K562 (cell line): Measurements from ENCODE around the gene S100A6. TPM values are rescaled to one million over a fixed set of nuclear protein-coding genes. Genes with fewer than 3 reads are reported as not detected.

Experiments
- ATAC-seq: fragments of 200-7000 bp; cut with Tn5 transposase; 3 replicates; pipeline ENCODE4 v1.9.1; 2020; ENCODE audit warnings: moderate library complexity
- BruUV-seq: library from RNA; stranded (reverse); fragments of 400-500 nt; replicated peaks from 2 replicates; lab custom pipeline; 2021; lab: Mats Ljungman, UMichigan
- CTCF ChIA-PET: fragments of 300-600 bp; formaldehyde crosslinking; extraction: SDS; loops from one replicate; lab custom pipeline; 2021; ENCODE audit warnings: low intra/inter-chr PET ratio; lab: Yijun Ruan, JAX
- POLR2A ChIA-PET: fragments of 300-600, 350-650 bp; sonication (Branson Sonifier 250); formaldehyde crosslinking; extraction: SDS; loops from one replicate; lab custom pipeline; 2021; ENCODE audit warnings: antibody characterized with exemption, inconsistent platforms; lab: Yijun Ruan, JAX
- DNase-seq, 4 experiments: peaks; one replicate each; pipeline versions ENCODE4 v3.0.0 to v3.0.0-alpha.2; 2011 to 2018; ENCODE audit warnings: low spot score in 3 of 4, mixed read lengths in 3 of 4; ENCODE audit errors: extremely low read depth in 1 of 4
- FAIRE-seq: peaks from 2 replicates; lab custom pipeline; 2011; peaks lifted over from hg19 to GRCh38; lab: Jason Lieb, UNC
- H2AFZ ChIP-seq: 2 replicates; pipeline ENCODE4 v1.6.0; 2011; ENCODE audit warnings: low read depth, low read length, control low read depth, inconsistent platforms
- H3K27ac ChIP-seq: fragments of 200-600 bp; 3 replicates; pipeline ENCODE4 v1.8.0; 2011; ENCODE audit warnings: low read depth, mild to moderate bottlenecking, control low read depth, inconsistent platforms, low read length, moderate library complexity, mixed read lengths; ENCODE audit errors: extremely low read depth
- H3K27me3 ChIP-seq, 2 experiments: fragments of 300-600 bp in 1 of 2; 2 replicates in 1 of 2; 3 replicates in 1 of 2; pipeline versions ENCODE4 v1.6.0 to v1.8.0; 2011; ENCODE audit warnings: inconsistent platforms in 2 of 2, low read length in 2 of 2, mild to moderate bottlenecking in 1 of 2, mixed read lengths in 1 of 2, moderate library complexity in 1 of 2; ENCODE audit not compliant: control insufficient read depth in 2 of 2, insufficient read depth in 2 of 2
- H3K36me3 ChIP-seq: fragments of 300-600 bp; 3 replicates; pipeline ENCODE4 v1.8.0; 2011; ENCODE audit warnings: mild to moderate bottlenecking, low read length, inconsistent platforms; ENCODE audit not compliant: control insufficient read depth, insufficient read depth
- H3K4me1 ChIP-seq, 2 experiments: fragments of 200-600 bp in 1 of 2; replicated peaks in 1 of 2; 2 replicates in 1 of 2; 3 replicates in 1 of 2; pipeline versions ENCODE4 v1.5.1 to v1.8.0; 2011; ENCODE audit warnings: inconsistent platforms in 2 of 2, low read length in 2 of 2, mild to moderate bottlenecking in 1 of 2, mixed read lengths in 1 of 2, moderate library complexity in 1 of 2; ENCODE audit not compliant: control insufficient read depth in 2 of 2, insufficient read depth in 2 of 2
- H3K4me2 ChIP-seq: 2 replicates; pipeline ENCODE4 v1.6.1; 2011; ENCODE audit warnings: low read length, control low read depth, inconsistent platforms, mixed read lengths; ENCODE audit not compliant: insufficient read depth
- H3K4me3 ChIP-seq: fragments of 200-600 bp; sonication (generic), shearing (Covaris generic); 2 replicates; pipeline ENCODE4 v1.5.1; 2016; ENCODE audit warnings: control low read depth, inconsistent platforms
- H3K79me2 ChIP-seq: fragments of 200-600 bp; 3 replicates; pipeline ENCODE4 v1.8.0; 2011; ENCODE audit warnings: low read length, inconsistent platforms; ENCODE audit not compliant: control insufficient read depth, insufficient read depth
- H3K9ac ChIP-seq, 2 experiments: 2 replicates each; pipeline versions ENCODE4 v1.6.0 to v1.6.1; 2011; ENCODE audit warnings: low read depth in 2 of 2, low read length in 2 of 2, control low read depth in 1 of 2, inconsistent platforms in 1 of 2, mild to moderate bottlenecking in 1 of 2, mixed read lengths in 1 of 2; ENCODE audit not compliant: insufficient read depth in 1 of 2
- H3K9me1 ChIP-seq: one replicate; pipeline ENCODE4 v1.6.0; 2011; ENCODE audit warnings: inconsistent platforms, mild to moderate bottlenecking, low read length, moderate library complexity; ENCODE audit not compliant: control insufficient read depth, insufficient read depth
- H3K9me3 ChIP-seq: replicated peaks from 2 replicates; pipeline ENCODE4 v1.5.1; 2011; ENCODE audit warnings: low read depth, low read length, inconsistent platforms; ENCODE audit not compliant: control insufficient read depth, insufficient read depth
- H4K20me1 ChIP-seq: replicated peaks from 2 replicates; pipeline ENCODE4 v1.6.1; 2011; ENCODE audit warnings: low read length, inconsistent platforms, mixed read lengths; ENCODE audit not compliant: control insufficient read depth, insufficient read depth
- IFI16 ChIP-seq: fragments of 250-450 bp; sonication (Bioruptor Pico); IDR thresholded peaks from 2 replicates; pipeline ENCODE4 v2.1.2; 2022; ENCODE audit warnings: mild to moderate bottlenecking, inconsistent platforms
- KLF1 ChIP-seq: fragments of 450-650 bp; IDR thresholded peaks from 2 replicates; pipeline ENCODE4 v1.6.1; 2016; ENCODE audit warnings: missing genetic modification characterization, missing compliant biosample characterization
- NCOR1 ChIP-seq: fragments of 450-650 bp; IDR thresholded peaks from 2 replicates; pipeline ENCODE4 v1.6.1; 2016; ENCODE audit warnings: mild to moderate bottlenecking, moderate library complexity
- SAP30 ChIP-seq: fragments of 200-600 bp; sonication (generic); IDR thresholded peaks from 2 replicates; pipeline ENCODE4 v1.6.1; 2012; ENCODE audit warnings: borderline replicate concordance, low read depth, mild to moderate bottlenecking, moderate library complexity, low read length, control low read depth, inconsistent platforms; ENCODE audit not compliant: insufficient read depth, poor library complexity, severe bottlenecking
- TGIF2 ChIP-seq: sonication (generic); formaldehyde crosslinking; IDR thresholded peaks from 2 replicates; pipeline ENCODE4 v1.8.1; 2022; ENCODE audit warnings: mild to moderate bottlenecking, missing genetic modification reagents, moderate library complexity
- ZBTB1 ChIP-seq: sonication (generic); formaldehyde crosslinking; IDR thresholded peaks from 2 replicates; pipeline ENCODE4 v1.8.1; 2023; ENCODE audit warnings: missing genetic modification reagents, low read depth, mild to moderate bottlenecking, borderline replicate concordance
- WGBS: fragments of 100-300 bp; shearing (Covaris generic); methylation state at CpG from one replicate; pipeline ENCODE4 v1.1.6; 2016; ENCODE audit warnings: low coverage, mixed read lengths; ENCODE audit not compliant: insufficient coverage; ENCODE audit errors: missing lambda C conversion rate; 5-methylcytosine and 5-hydroxymethylcytosine counted together
- in situ Hi-C: fragments of 300-500 bp; cut with MboI; formaldehyde crosslinking; loops from 4 replicates; pipeline ENCODE4 v1.15.0; 2018; ENCODE audit warnings: inconsistent platforms, mixed read lengths
- intact Hi-C: fragments of 100-400 bp; cut with micrococcal nuclease; formaldehyde crosslinking; loops from 2 replicates; pipeline ENCODE4 v1.14.2; 2022
- polyA plus RNA-seq, 8 experiments: library from polyadenylated mRNA; depleted of rRNA in 4 of 8; stranded (reverse) in 5 of 8; unstranded in 3 of 8; fragments of >200 nt; fragmentation: Nextera tagmentation in 2 of 8; fragmentation: Illumina TruSeq in 1 of 8; extraction: Ambion mirVana in 2 of 8; extraction: Trizol in 1 of 8; gene quantifications; 2 replicates each; pipeline versions ENCODE4 v1.2.1 to v1.2.3, GENCODE V29; 2011 to 2014; ENCODE audit warnings: inconsistent platforms in 1 of 8, missing spikeins in 1 of 8
- total RNA-seq, 7 experiments: library from RNA; depleted of rRNA in 6 of 7; stranded (reverse); fragments of >200 nt in 6 of 7; fragmentation: Illumina TruSeq in 2 of 7; extraction: Trizol in 2 of 7; gene quantifications; 2 replicates each; pipeline versions ENCODE4 v1.2.1 to v1.2.3, GENCODE V29; 2011 to 2021; ENCODE audit warnings: low replicate concordance in 1 of 7
- TF ChIP-seq, protein P1 (sequence below), 2 experiments: fragments of 450-650 bp in 1 of 2; sonication (generic) in 1 of 2; formaldehyde crosslinking in 1 of 2; IDR thresholded peaks; 2 replicates each; pipeline versions ENCODE4 v1.7.1 to v1.9.0; 2016 to 2022; ENCODE audit warnings: inconsistent platforms in 1 of 2, mild to moderate bottlenecking in 1 of 2, missing genetic modification reagents in 1 of 2

Gene S100A6
- total and polyA plus RNA-seq, 9 of the 15 experiments (the other 6 are each of a cell fraction or from before 2014, with no cell fraction given): 9.8 to 66.5 (median 23.2) TPM

DNA sequence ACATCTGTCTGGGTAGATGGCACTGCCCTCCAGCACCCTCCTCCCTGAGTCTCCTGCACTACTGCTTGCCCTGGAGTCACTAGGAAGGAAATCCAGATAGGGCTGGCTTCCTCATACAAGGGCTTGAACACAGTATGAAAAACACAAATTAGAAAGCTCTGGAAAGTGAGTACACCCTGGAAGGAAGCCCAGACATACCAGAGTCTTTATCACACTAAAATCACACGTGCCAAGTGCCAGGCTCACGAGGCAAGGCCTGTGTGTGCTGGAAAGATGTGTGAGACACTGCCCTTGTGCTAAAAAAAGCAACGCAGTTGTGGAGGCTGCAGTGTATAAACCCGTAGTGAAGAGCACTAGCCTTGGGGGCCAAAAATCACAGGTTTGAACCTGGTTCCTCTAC lies 47.1 kb downstream of the S100A6 start:
- DNase-seq (no peak), FAIRE-seq (no peak), ATAC-seq (no peak)
- Histone ChIP-seq H3K4me1 (no peaks in the 10 kb centered on the region), H3K9me1 (peaks cover 3% of the 10 kb centered on the region), H3K27me3 (peaks cover 10 to 42% of the 10 kb centered on the region in 2 experiments; a peak in 4 of 5 replicates), H2AFZ (no peak overlapping the region), H3K27ac (no peak overlapping the region), H4K20me1 (no peaks in the 10 kb centered on the region), H3K9ac (no peak overlapping the region), H3K36me3 (no peaks in the 10 kb centered on the region), H3K79me2 (no peaks in the 10 kb centered on the region), H3K9me3 (no peaks in the 10 kb centered on the region)
- POLR2A ChIA-PET: interaction anchor here (0.7 kb wide), 1 partner anchor 82 kb away, joined by 3 read pairs; no protein-coding TSS in a partner anchor
- in situ Hi-C loops (no loop called here), intact Hi-C loops (no loop called here)
- BruUV-seq: no TSS peak
- 3% methylated on average over 4 of the region's 4 CpGs for WGBS
- TF ChIP-seq NCOR1 (no peak), SAP30 (no peak), ZBTB1 (no peak), KLF1 (no peak), TGIF2 (CRISPR knock-in tag) (no peak), IFI16 (CRISPR knock-in tag) (no peak)
- TF ChIP-seq, protein P1, sequence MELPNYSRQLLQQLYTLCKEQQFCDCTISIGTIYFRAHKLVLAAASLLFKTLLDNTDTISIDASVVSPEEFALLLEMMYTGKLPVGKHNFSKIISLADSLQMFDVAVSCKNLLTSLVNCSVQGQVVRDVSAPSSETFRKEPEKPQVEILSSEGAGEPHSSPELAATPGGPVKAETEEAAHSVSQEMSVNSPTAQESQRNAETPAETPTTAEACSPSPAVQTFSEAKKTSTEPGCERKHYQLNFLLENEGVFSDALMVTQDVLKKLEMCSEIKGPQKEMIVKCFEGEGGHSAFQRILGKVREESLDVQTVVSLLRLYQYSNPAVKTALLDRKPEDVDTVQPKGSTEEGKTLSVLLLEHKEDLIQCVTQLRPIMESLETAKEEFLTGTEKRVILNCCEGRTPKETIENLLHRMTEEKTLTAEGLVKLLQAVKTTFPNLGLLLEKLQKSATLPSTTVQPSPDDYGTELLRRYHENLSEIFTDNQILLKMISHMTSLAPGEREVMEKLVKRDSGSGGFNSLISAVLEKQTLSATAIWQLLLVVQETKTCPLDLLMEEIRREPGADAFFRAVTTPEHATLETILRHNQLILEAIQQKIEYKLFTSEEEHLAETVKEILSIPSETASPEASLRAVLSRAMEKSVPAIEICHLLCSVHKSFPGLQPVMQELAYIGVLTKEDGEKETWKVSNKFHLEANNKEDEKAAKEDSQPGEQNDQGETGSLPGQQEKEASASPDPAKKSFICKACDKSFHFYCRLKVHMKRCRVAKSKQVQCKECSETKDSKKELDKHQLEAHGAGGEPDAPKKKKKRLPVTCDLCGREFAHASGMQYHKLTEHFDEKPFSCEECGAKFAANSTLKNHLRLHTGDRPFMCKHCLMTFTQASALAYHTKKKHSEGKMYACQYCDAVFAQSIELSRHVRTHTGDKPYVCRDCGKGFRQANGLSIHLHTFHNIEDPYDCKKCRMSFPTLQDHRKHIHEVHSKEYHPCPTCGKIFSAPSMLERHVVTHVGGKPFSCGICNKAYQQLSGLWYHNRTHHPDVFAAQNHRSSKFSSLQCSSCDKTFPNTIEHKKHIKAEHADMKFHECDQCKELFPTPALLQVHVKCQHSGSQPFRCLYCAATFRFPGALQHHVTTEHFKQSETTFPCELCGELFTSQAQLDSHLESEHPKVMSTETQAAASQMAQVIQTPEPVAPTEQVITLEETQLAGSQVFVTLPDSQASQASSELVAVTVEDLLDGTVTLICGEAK (IDR thresholded peaks at IDR 0.05): no peak
- TF ChIP-seq, protein P1 (CRISPR knock-in tag; IDR thresholded peaks at IDR 0.05): no peak
- TF ChIP-seq, all 486 proteins: peak for 0
- no peak overlapping the region for H3K4me2 ChIP-seq
- no peak overlapping the region for H3K4me3 ChIP-seq
- CTCF ChIA-PET: no interaction called here
